ENCODE measurements around the gene EFCAB12.

DNA sequence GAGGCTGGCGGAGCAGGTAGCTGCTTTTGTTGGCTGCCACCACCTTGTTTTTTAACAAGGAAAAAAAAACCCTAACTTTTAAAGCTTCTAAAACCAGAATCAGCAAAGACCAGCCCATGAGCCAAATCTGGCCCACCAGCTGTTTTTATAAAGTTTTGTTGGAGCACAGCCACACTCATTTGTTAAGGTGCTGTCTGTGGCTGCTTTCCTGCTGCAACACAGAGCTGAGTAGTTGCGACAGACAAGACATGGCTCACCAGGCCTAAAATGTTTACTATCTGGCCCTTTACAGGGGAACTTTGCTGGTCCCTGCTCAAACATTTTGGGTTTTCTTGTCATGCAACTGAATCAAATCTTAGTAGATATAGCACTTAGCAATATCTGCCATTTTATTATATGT, 18.9 kb downstream of the EFCAB12 start:
- TF ChIP-seq, protein P1, sequence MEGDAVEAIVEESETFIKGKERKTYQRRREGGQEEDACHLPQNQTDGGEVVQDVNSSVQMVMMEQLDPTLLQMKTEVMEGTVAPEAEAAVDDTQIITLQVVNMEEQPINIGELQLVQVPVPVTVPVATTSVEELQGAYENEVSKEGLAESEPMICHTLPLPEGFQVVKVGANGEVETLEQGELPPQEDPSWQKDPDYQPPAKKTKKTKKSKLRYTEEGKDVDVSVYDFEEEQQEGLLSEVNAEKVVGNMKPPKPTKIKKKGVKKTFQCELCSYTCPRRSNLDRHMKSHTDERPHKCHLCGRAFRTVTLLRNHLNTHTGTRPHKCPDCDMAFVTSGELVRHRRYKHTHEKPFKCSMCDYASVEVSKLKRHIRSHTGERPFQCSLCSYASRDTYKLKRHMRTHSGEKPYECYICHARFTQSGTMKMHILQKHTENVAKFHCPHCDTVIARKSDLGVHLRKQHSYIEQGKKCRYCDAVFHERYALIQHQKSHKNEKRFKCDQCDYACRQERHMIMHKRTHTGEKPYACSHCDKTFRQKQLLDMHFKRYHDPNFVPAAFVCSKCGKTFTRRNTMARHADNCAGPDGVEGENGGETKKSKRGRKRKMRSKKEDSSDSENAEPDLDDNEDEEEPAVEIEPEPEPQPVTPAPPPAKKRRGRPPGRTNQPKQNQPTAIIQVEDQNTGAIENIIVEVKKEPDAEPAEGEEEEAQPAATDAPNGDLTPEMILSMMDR (IDR thresholded peaks at IDR 0.05; ENCODE audit: borderline replicate concordance, extremely low read depth, low read length, poor library complexity, severe bottlenecking) = no peak
- no peak for TF ChIP-seq EZH2 (IDR thresholded peaks at IDR 0.05; ENCODE audit: borderline replicate concordance, low read depth, low read length, severe bottlenecking)
